ENCODE results near the gene BDKRB2. TPM values are rescaled to one million over a fixed set of nuclear protein-coding genes. Genes with fewer than 3 reads are reported as not detected.
A peak's percentile ranks its signal among the peaks of the same experiment; 100 is the strongest.
"Not testable (repeated sequence)": the region's sequence is repeated elsewhere in the genome, so short reads cannot be mapped to it uniquely, and the experiment has no call there.

Gene BDKRB2
- polyA plus RNA-seq, 6 donors from 2014 or later: not detected

GRCh38 chr14:96227428-96227827 is 22.8 kb downstream of the BDKRB2 start:
- Mint-ChIP-seq H3K9me3 (peaks cover 6 to 17% (median 10%) of the 10 kb centered on the region in 7 donors), H3K4me3 (no peak overlapping the region), H3K36me3 (peaks cover 0 to 15% of the 10 kb centered on the region in 2 donors), H3K27me3 (peaks cover 7 to 23% (median 22%) of the 10 kb centered on the region in 3 donors), H3K27ac (peak overlapping the region in 2 of 6 donors; percentile 61 to 81), H3K4me1 (no peaks in the 10 kb centered on the region)
- ATAC-seq (ENCODE audit: low read depth in 2 of 2) (no peak), DNase-seq (no peak)

DNA sequence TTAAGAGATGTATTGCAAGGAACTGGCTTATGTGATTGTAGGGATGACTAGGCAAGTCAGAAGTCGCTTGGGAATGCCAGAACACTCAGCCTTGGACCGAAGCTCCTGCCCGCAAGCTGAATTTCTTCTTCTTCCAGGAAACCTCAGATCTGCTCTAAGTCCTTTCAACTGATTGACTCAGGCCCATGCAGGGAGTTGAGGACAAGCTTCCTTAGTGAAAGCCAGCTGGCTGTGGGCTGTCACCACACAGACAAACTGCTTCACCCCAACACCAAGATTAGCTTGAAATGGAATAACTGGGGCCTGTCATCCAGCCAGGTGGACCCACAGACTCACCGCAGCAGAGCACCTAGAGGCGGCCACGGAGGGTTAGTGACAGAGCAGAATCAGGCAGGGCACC is 24.7 kb downstream of the BDKRB2 start:
- Mint-ChIP-seq H3K36me3 (peaks cover 0 to 15% of the 10 kb centered on the region in 2 donors), H3K4me1 (no peaks in the 10 kb centered on the region), H3K9me3 (peaks cover 6 to 17% (median 10%) of the 10 kb centered on the region in 7 donors), H3K27ac (peak overlapping the region in 1 of 6 donors; percentile 7), H3K4me3 (no peak overlapping the region), H3K27me3 (peaks cover 11 to 23% (median 22%) of the 10 kb centered on the region in 3 donors)
- DNase-seq (no peak), ATAC-seq (ENCODE audit: low read depth in 2 of 2) (no peak)

DNA sequence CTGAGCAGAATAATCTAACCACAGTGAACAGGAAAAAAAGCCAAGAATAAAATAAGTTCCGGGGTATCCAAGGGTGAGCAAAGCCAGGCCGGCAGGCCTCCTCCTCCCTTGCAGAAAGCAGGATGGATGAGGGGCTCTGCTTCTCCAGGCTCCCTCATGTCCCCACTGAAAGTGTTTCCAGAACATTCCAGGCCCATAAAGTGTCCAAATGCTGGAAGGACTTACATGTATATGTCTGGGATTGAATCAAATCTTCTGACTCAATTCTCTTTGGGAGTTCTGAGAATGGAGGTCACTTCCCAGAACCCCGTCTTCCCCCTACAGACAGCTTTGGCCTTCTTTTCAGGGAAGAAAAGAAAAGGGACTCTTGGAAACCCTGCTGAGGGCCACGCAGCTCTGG is 26.4 kb downstream of the BDKRB2 start:
- peaks cover 0 to 15% of the 10 kb centered on the region in 2 donors for H3K36me3 Mint-ChIP-seq
- DNase-seq (no peak), ATAC-seq (ENCODE audit: low read depth in 2 of 2) (no peak)
- H3K9me3 Mint-ChIP-seq: peaks cover 6 to 17% (median 10%) of the 10 kb centered on the region in 7 donors
- H3K27ac Mint-ChIP-seq: no peak overlapping the region
- no peak overlapping the region for H3K4me3 Mint-ChIP-seq
- no peaks in the 10 kb centered on the region for H3K4me1 Mint-ChIP-seq
- H3K27me3 Mint-ChIP-seq: peaks cover 4 to 19% (median 6%) of the 10 kb centered on the region in 3 donors

GRCh38 chr14:96231526-96232130 is 27.0 kb downstream of the BDKRB2 start:
- Mint-ChIP-seq H3K9me3 (peaks cover 6 to 17% (median 10%) of the 10 kb centered on the region in 7 donors), H3K27me3 (peaks cover 4 to 17% (median 6%) of the 10 kb centered on the region in 3 donors), H3K4me1 (no peaks in the 10 kb centered on the region), H3K4me3 (no peak overlapping the region), H3K36me3 (peaks cover 0 to 15% of the 10 kb centered on the region in 2 donors), H3K27ac (peak overlapping the region in 1 of 6 donors; percentile 26)
- no peak for DNase-seq
- ATAC-seq (ENCODE audit: low read depth in 2 of 2): no peak

GRCh38 chr14:96232506-96232905 is 27.9 kb downstream of the BDKRB2 start:
- Mint-ChIP-seq H3K27me3 (peaks cover 4 to 17% (median 6%) of the 10 kb centered on the region in 3 donors), H3K4me3 (no peak overlapping the region), H3K36me3 (peaks cover 0 to 13% of the 10 kb centered on the region in 2 donors), H3K27ac (no peak overlapping the region), H3K4me1 (no peaks in the 10 kb centered on the region), H3K9me3 (peaks cover 5 to 13% (median 9%) of the 10 kb centered on the region in 7 donors)
- no peak for DNase-seq
- ATAC-seq (ENCODE audit: low read depth in 2 of 2): no peak

DNA sequence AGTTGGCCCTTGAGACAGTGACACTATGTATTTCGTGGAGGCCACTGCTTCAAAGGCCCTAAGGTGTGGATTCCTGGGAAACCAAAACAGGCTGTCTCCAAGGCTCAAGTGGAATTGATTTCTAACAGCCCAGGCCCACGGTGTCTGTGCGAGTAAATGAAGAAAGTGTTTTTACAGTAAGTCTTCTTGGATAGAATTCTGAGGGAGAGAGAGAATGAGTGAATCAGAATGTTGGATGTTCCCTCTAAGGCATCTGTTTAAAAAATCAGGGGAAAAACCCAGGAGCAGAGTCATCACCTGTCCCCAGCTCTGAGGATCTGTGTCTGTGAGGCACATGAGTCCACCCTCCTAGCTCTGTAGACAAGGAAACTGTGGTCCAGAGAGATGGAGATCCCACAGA is 29.0 kb downstream of the BDKRB2 start:
- ATAC-seq (ENCODE audit: low read depth in 2 of 2): no peak
- no peak for DNase-seq
- H3K4me1 Mint-ChIP-seq: no peaks in the 10 kb centered on the region
- peaks cover 0 to 1% of the 10 kb centered on the region in 2 donors for H3K36me3 Mint-ChIP-seq
- H3K9me3 Mint-ChIP-seq: peaks cover 0 to 6% (median 1%) of the 10 kb centered on the region in 7 donors
- no peak overlapping the region for H3K27ac Mint-ChIP-seq
- H3K4me3 Mint-ChIP-seq: no peak overlapping the region
- peaks cover 0 to 10% (median 4%) of the 10 kb centered on the region in 3 donors for H3K27me3 Mint-ChIP-seq

- ATAC-seq (ENCODE audit: low read depth in 2 of 2) (no peak), DNase-seq (no peak)
- Mint-ChIP-seq H3K4me1 (no peaks in the 10 kb centered on the region), H3K27me3 (peaks cover 0 to 7% (median 4%) of the 10 kb centered on the region in 3 donors), H3K9me3 (no peaks in the 10 kb centered on the region), H3K4me3 (no peak overlapping the region), H3K27ac (no peak overlapping the region), H3K36me3 (no peaks in the 10 kb centered on the region)
Observed at GRCh38 chr14:96235426-96235825, 30.8 kb downstream of the BDKRB2 start.

GRCh38 chr14:96237641-96238040 is 33.0 kb downstream of the BDKRB2 start:
- H3K9me3 Mint-ChIP-seq: peaks cover 0 to 7% (median under 1%) of the 10 kb centered on the region in 7 donors

GRCh38 chr14:96238676-96239265 is 34.1 kb downstream of the BDKRB2 start:
- H3K27ac Mint-ChIP-seq: no peak overlapping the region
- no peak overlapping the region for H3K4me3 Mint-ChIP-seq
- no peak for ATAC-seq (ENCODE audit: low read depth in 2 of 2)
- DNase-seq: no peak
- H3K36me3 Mint-ChIP-seq: no peaks in the 10 kb centered on the region
- peaks cover 0 to 7% (median 4%) of the 10 kb centered on the region in 3 donors for H3K27me3 Mint-ChIP-seq
- no peaks in the 10 kb centered on the region for H3K4me1 Mint-ChIP-seq
- H3K9me3 Mint-ChIP-seq: peaks cover 0 to 9% (median 3%) of the 10 kb centered on the region in 7 donors

More at GRCh38 chr14:96237641-96238040, 33.0 kb downstream of the BDKRB2 start:
- H3K4me3 Mint-ChIP-seq: no peak overlapping the region
- DNase-seq (no peak), ATAC-seq (ENCODE audit: low read depth in 2 of 2) (no peak)
- H3K4me1 Mint-ChIP-seq: no peaks in the 10 kb centered on the region
- no peak overlapping the region for H3K27ac Mint-ChIP-seq
- H3K27me3 Mint-ChIP-seq: peaks cover 0 to 7% (median 5%) of the 10 kb centered on the region in 3 donors
- no peaks in the 10 kb centered on the region for H3K36me3 Mint-ChIP-seq

DNA sequence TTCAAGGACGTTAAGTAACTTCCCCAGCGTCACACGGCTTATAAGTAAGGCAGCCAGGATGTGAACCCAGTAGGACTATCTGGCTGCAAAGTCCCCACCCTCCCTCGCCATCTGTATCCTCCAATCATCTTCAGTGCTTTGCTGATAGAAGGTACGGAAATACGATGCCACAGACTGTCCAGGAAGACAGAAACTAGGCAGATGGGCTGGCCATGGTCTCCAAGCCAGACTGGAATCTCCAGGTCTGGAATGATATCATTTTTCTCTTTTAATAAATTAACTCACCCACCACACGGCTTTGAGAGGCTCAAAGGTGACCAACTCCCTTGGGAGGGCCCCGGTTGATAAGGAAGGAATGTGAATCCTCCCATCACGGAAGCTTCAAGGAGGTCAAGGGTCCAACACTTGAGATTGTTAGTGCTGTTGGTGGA is 35.1 kb downstream of the BDKRB2 start:
- no peaks in the 10 kb centered on the region for H3K4me1 Mint-ChIP-seq
- H3K36me3 Mint-ChIP-seq: no peaks in the 10 kb centered on the region
- H3K27me3 Mint-ChIP-seq: peaks cover 0 to 7% (median 4%) of the 10 kb centered on the region in 3 donors
- H3K4me3 Mint-ChIP-seq: no peak overlapping the region
- no peak overlapping the region for H3K27ac Mint-ChIP-seq
- H3K9me3 Mint-ChIP-seq: peaks cover 0 to 9% (median 3%) of the 10 kb centered on the region in 7 donors
- no peak for DNase-seq
- no peak for ATAC-seq (ENCODE audit: low read depth in 2 of 2)

GRCh38 chr14:96240641-96241040 is 36.0 kb downstream of the BDKRB2 start:
- Mint-ChIP-seq H3K4me1 (no peaks in the 10 kb centered on the region), H3K27ac (no peak overlapping the region), H3K27me3 (peaks cover under 1 to 9% (median 4%) of the 10 kb centered on the region in 3 donors), H3K36me3 (no peaks in the 10 kb centered on the region), H3K9me3 (peaks cover 0 to 14% (median 4%) of the 10 kb centered on the region in 7 donors), H3K4me3 (no peak overlapping the region)
- ATAC-seq (ENCODE audit: low read depth in 2 of 2) (no peak), DNase-seq (no peak)

DNA sequence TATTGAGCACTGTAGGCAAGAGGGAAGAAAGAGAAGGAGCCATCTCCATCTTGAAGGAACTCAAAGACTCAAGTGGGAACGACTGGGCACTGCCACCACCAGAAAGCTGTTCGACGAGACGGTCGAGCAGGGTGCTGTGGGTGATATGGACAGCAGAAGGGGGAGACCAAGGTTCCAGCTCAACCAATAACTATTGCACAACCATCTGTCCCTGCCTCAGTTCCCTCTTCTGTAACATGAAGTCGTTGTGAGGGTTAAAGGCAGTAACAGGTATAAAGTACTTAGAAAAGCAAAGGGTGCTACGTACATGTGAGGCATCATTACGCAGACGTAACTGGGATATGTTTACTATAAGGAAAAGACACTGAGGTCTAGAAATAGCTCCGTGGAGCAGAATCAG is 37.5 kb downstream of the BDKRB2 start:
- Mint-ChIP-seq H3K4me1 (no peaks in the 10 kb centered on the region), H3K4me3 (no peak overlapping the region), H3K27me3 (peaks cover 7 to 22% (median 12%) of the 10 kb centered on the region in 3 donors), H3K27ac (no peak overlapping the region), H3K36me3 (no peaks in the 10 kb centered on the region), H3K9me3 (peaks cover 0 to 14% (median 4%) of the 10 kb centered on the region in 7 donors)
- DNase-seq: no peak
- ATAC-seq (ENCODE audit: low read depth in 2 of 2): no peak

GRCh38 chr14:96243785-96244184 is 39.1 kb downstream of the BDKRB2 start:
- Mint-ChIP-seq H3K9me3 (peaks cover 0 to 14% (median 4%) of the 10 kb centered on the region in 7 donors), H3K27ac (no peak overlapping the region), H3K4me3 (no peak overlapping the region), H3K4me1 (no peaks in the 10 kb centered on the region), H3K27me3 (peaks cover 13 to 29% (median 20%) of the 10 kb centered on the region in 3 donors), H3K36me3 (no peaks in the 10 kb centered on the region)
- no peak for DNase-seq
- no peak for ATAC-seq (ENCODE audit: low read depth in 2 of 2)

- H3K27me3 Mint-ChIP-seq: peaks cover 18 to 35% (median 29%) of the 10 kb centered on the region in 3 donors
- H3K27ac Mint-ChIP-seq; DNase-seq; ATAC-seq (ENCODE audit: low read depth in 2 of 2); H3K4me1 Mint-ChIP-seq; H3K36me3 Mint-ChIP-seq; H3K4me3 Mint-ChIP-seq: not testable (repeated sequence)
- H3K9me3 Mint-ChIP-seq: peaks cover 0 to 14% (median 4%) of the 10 kb centered on the region in 7 donors
Observed at GRCh38 chr14:96245074-96245473, 40.4 kb downstream of the BDKRB2 start.

Measured in naive B cell (primary cell).